Measurements from ENCODE around the gene LEMD2. TPM values are rescaled to one million over a fixed set of nuclear protein-coding genes. Genes with fewer than 3 reads are reported as not detected.

Gene LEMD2
- total and polyA plus RNA-seq, 11 donors: 21.2 to 51.3 (median 25.9) TPM

DNA sequence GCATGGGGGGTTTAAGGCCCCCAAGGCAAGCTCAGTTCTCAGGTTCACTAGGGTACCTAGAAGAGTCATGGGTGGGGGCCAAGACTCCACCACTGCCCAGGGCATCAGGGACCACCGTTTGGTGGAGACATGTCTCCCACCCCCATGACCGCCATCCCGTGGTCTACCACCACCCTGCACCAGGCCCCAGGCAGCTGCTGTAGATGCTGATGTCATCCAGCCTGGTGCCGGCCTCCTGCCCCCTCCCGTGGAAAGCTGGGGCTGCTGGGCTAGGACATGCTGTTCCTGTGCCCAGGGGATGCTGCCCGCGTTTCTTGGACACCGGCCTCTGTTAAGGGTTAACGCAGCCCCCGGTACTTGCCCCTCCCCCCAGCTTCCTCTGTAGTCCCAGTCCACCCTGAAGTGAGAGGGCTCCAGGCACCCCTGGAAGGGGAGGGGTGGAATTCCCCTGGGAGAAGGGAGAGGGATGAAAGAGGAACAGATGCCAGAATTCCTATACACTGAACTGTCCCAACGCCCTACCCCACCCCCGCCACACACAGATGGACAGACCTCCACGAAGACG lies 42.8 kb downstream of the LEMD2 start:
- TF ChIP-seq, protein P1, sequence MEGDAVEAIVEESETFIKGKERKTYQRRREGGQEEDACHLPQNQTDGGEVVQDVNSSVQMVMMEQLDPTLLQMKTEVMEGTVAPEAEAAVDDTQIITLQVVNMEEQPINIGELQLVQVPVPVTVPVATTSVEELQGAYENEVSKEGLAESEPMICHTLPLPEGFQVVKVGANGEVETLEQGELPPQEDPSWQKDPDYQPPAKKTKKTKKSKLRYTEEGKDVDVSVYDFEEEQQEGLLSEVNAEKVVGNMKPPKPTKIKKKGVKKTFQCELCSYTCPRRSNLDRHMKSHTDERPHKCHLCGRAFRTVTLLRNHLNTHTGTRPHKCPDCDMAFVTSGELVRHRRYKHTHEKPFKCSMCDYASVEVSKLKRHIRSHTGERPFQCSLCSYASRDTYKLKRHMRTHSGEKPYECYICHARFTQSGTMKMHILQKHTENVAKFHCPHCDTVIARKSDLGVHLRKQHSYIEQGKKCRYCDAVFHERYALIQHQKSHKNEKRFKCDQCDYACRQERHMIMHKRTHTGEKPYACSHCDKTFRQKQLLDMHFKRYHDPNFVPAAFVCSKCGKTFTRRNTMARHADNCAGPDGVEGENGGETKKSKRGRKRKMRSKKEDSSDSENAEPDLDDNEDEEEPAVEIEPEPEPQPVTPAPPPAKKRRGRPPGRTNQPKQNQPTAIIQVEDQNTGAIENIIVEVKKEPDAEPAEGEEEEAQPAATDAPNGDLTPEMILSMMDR (IDR thresholded peaks at IDR 0.05): peak in 3 of 12 donors; percentile 6 to 9 (median 7)
- peak in 1 of 2 donors; percentile 35 for TF ChIP-seq POLR2A (IDR thresholded peaks at IDR 0.05)
- Histone ChIP-seq H3K4me1 (peaks cover 0 to 49% (median 17%) of the 10 kb centered on the region in 12 donors), H3K27ac (peak overlapping the region; percentile 74 to 99 (median 92)), H3K4me3 (peak overlapping the region; percentile 42 to 80 (median 57)), H3K27me3 (peaks cover 0 to 5% (median 0%) of the 10 kb centered on the region in 9 donors), H3K36me3 (peaks cover 0 to 2% (median 0%) of the 10 kb centered on the region in 9 donors), H3K9me3 (no peaks in the 10 kb centered on the region)
- intact Hi-C loops (cut with DNase I): loop anchor here in 1 of 10 donors (1.0 to 2.0 kb wide), 2 partner anchors 17 to 35 kb away; partner anchors contain the start of gene UQCC2
- 16 to 18% (median 17%) methylated on average over 9 to 14 of the region's 14 CpGs for WGBS, 4 donors
- ATAC-seq (peak; percentile 74 to 87 (median 82)), DNase-seq (peak; percentile 56 to 94 (median 83))

DNA sequence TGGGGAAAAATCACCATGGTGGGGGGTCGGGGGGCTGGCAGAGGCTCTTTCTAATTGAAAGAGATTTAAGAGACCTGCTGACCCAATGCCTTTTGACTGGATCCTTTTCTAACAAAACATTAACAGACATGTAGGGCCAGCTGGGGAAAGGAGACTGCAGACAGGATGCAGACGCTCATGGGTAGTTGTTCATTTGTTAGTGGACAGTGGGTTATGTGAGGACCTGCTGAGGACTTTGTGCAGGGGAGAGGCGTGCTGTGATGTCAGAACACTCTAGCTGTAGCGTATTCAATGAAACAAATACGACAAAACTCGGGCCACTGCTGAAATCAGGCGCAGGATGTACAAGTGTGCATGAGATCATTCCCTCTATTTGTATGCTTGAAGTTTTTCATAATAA lies 43.4 kb downstream of the LEMD2 start:
- TF ChIP-seq, protein P1 (IDR thresholded peaks at IDR 0.05): no peak
- TF ChIP-seq POLR2A (IDR thresholded peaks at IDR 0.05): no peak
- WGBS, 4 donors: 52 to 63% (median 57%) methylated on average over 7 of the region's 7 CpGs

DNA sequence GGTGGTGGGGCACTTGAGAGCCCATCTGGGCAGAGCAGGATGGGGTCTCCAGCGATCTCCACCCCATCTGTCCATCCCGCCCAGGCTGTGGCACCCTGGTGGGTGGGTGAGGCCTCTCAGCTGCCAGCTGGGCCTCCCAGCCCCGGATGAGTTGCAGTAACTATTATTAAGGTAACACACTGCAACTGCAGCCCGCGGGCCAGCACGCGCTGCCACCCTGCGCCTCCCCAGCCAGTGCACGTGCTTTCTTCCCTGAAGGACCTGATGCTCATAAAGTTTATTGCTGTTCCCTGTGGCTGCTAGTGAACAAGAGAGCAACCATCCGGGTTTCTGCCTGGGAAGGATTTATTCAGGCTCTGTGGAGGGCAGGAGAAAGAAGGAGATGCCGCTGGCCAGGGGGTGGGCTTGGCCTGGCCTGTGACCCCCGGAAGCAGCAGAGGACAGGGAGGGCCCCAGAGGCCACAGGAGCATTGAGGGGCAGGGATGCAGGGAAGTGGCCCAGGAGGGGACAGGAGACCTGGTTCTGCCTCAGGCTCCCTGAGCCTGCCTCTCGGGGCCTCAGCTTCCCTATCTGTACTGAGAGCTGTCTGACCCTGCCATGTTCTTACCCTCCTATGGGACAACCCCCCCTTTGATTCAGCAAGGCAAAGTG lies 43.9 kb downstream of the LEMD2 start:
- Histone ChIP-seq H3K4me3 (peak overlapping the region in 11 of 12 donors; percentile 42 to 80 (median 57)), H3K27ac (peak overlapping the region; percentile 74 to 99 (median 92)), H3K36me3 (peaks cover 0 to 7% (median 0%) of the 10 kb centered on the region in 9 donors), H3K27me3 (peaks cover 0 to 5% (median 0%) of the 10 kb centered on the region in 9 donors), H3K9me3 (no peaks in the 10 kb centered on the region), H3K4me1 (peaks cover 0 to 60% (median 21%) of the 10 kb centered on the region in 12 donors)
- peak in 3 of 4 donors; percentile 2 to 30 (median 8) for ATAC-seq
- intact Hi-C loops (cut with DNase I): loop anchor here in 1 of 10 donors (1.0 to 5.0 kb wide), 3 partner anchors 17 to 158 kb away; partner anchors contain the start of gene UQCC2
- no peak for TF ChIP-seq POLR2A (IDR thresholded peaks at IDR 0.05)
- TF ChIP-seq, protein P1 (IDR thresholded peaks at IDR 0.05): no peak
- DNase-seq: peak in 1 of 5 donors; percentile 40
- 48 to 69% (median 54%) methylated on average over 7 to 13 of the region's 13 CpGs for WGBS, 4 donors

More for the DNA sequence above, 43.4 kb downstream of the LEMD2 start:
- no peak for DNase-seq
- H3K27ac ChIP-seq: peak overlapping the region; percentile 74 to 99 (median 92)
- H3K4me1 ChIP-seq: peaks cover 0 to 55% (median 21%) of the 10 kb centered on the region in 12 donors
- peak in 1 of 4 donors; percentile 3 for ATAC-seq
- H3K36me3 ChIP-seq: peaks cover 0 to 7% (median 0%) of the 10 kb centered on the region in 9 donors
- peaks cover 0 to 5% (median 0%) of the 10 kb centered on the region in 9 donors for H3K27me3 ChIP-seq
- no peaks in the 10 kb centered on the region for H3K9me3 ChIP-seq
- peak overlapping the region; percentile 42 to 80 (median 57) for H3K4me3 ChIP-seq
- intact Hi-C loops (cut with DNase I): loop anchor here in 1 of 10 donors (2.0 kb wide), 1 partner anchor 35 kb away; the partner anchor contains the start of gene UQCC2

All from heart left ventricle (tissue), 16 donors.